Activated CD4-positive, alpha-beta memory T cell treated with anti-CD3 and anti-CD28 coated beads, Interleukin-2, amount 10 ng/mL, durations not matched to agents 7 days and 5 days (primary cell): ENCODE data around the gene NSG1. TPM values are rescaled to one million over a fixed set of nuclear protein-coding genes. Genes with fewer than 3 reads are reported as not detected.

Source experiments
- CTCF ChIA-PET: fragments of 350-600 bp; sonication (Branson Sonifier 250); formaldehyde crosslinking; loops from one replicate; lab custom pipeline; 2021; ENCODE audit warnings: antibody characterized with exemption, inconsistent platforms; lab: Charles Lee
- POLR2A ChIA-PET: fragments of 350-600 bp; sonication (Branson Sonifier 250); formaldehyde crosslinking; loops from one replicate; lab custom pipeline; 2021; ENCODE audit warnings: antibody characterized with exemption; lab: Charles Lee
- DNase-seq: peaks from one replicate; pipeline ENCODE4 v3.0.0-alpha.2; 2020
- H3K27ac Mint-ChIP-seq: one replicate; pipeline ENCODE4 v1.8.0; 2021; ENCODE audit warnings: mild to moderate bottlenecking, mixed read lengths
- H3K27me3 Mint-ChIP-seq: one replicate; pipeline ENCODE4 v1.8.0; 2021; ENCODE audit warnings: mixed read lengths
- H3K36me3 Mint-ChIP-seq: one replicate; pipeline ENCODE4 v1.8.0; 2021; ENCODE audit warnings: low read depth, mixed read lengths
- H3K4me1 Mint-ChIP-seq: one replicate; pipeline ENCODE4 v1.8.0; 2021; ENCODE audit warnings: mixed read lengths
- H3K4me3 Mint-ChIP-seq: one replicate; pipeline ENCODE4 v1.8.0; 2021; ENCODE audit warnings: mild to moderate bottlenecking, mixed read lengths
- H3K9me3 Mint-ChIP-seq: one replicate; pipeline ENCODE4 v1.8.0; 2021; ENCODE audit warnings: mixed read lengths
- total RNA-seq, 2 experiments: library from RNA; stranded (reverse); gene quantifications; one replicate each; pipeline ENCODE4 v1.2.3, GENCODE V29; 2021

The NSG1 gene
- total RNA-seq, 2 experiments from 2014 or later = 7.0 to 7.7 TPM

- ChIA-PET POLR2A (interaction anchor here (1.5 kb wide), 1 partner anchor 108 kb away, joined by 3 read pairs; the partner anchor contains the start of gene TMEM128), CTCF (no interaction called here)
- no peaks in the 10 kb centered on the region for H3K27me3 Mint-ChIP-seq
- no peaks in the 10 kb centered on the region for H3K36me3 Mint-ChIP-seq
- no peak overlapping the region for H3K27ac Mint-ChIP-seq
- no peak overlapping the region for H3K4me3 Mint-ChIP-seq
- DNase-seq = no peak
- H3K9me3 Mint-ChIP-seq = peaks cover 2% of the 10 kb centered on the region
- H3K4me1 Mint-ChIP-seq = no peaks in the 10 kb centered on the region
Measured at GRCh38 chr4:4356106-4357041, 30.5 kb upstream of the NSG1 start.

- no peaks in the 10 kb centered on the region for H3K9me3 Mint-ChIP-seq
- H3K4me3 Mint-ChIP-seq = no peak overlapping the region
- POLR2A ChIA-PET = no interaction called here
- no peak overlapping the region for H3K27ac Mint-ChIP-seq
- no peak for DNase-seq
- no peaks in the 10 kb centered on the region for H3K36me3 Mint-ChIP-seq
- no peaks in the 10 kb centered on the region for H3K27me3 Mint-ChIP-seq
- H3K4me1 Mint-ChIP-seq = no peaks in the 10 kb centered on the region
- CTCF ChIA-PET = no interaction called here
Measured at GRCh38 chr4:4358093-4358854, 28.6 kb upstream of the NSG1 start.

GRCh38 chr4:4361883-4362282 is 25.0 kb upstream of the NSG1 start:
- peaks cover 7% of the 10 kb centered on the region for H3K9me3 Mint-ChIP-seq
- CTCF ChIA-PET = no interaction called here
- H3K27ac Mint-ChIP-seq = no peak overlapping the region

GRCh38 chr4:4362991-4363697 is 23.8 kb upstream of the NSG1 start:
- H3K27me3 Mint-ChIP-seq = no peaks in the 10 kb centered on the region
- no peak overlapping the region for H3K4me3 Mint-ChIP-seq
- H3K36me3 Mint-ChIP-seq = peaks cover 3% of the 10 kb centered on the region
- ChIA-PET POLR2A (no interaction called here), CTCF (no interaction called here)
- H3K27ac Mint-ChIP-seq = no peak overlapping the region
- DNase-seq = no peak
- H3K9me3 Mint-ChIP-seq = peaks cover 9% of the 10 kb centered on the region
- H3K4me1 Mint-ChIP-seq = no peaks in the 10 kb centered on the region

More at GRCh38 chr4:4361883-4362282, 25.0 kb upstream of the NSG1 start:
- H3K27me3 Mint-ChIP-seq = no peaks in the 10 kb centered on the region
- no peaks in the 10 kb centered on the region for H3K4me1 Mint-ChIP-seq
- H3K36me3 Mint-ChIP-seq = peaks cover 3% of the 10 kb centered on the region
- POLR2A ChIA-PET = no interaction called here
- no peak for DNase-seq
- no peak overlapping the region for H3K4me3 Mint-ChIP-seq

GRCh38 chr4:4364061-4364460 is 22.8 kb upstream of the NSG1 start:
- H3K27me3 Mint-ChIP-seq = no peaks in the 10 kb centered on the region
- ChIA-PET POLR2A (no interaction called here), CTCF (no interaction called here)
- H3K27ac Mint-ChIP-seq = no peak overlapping the region
- peaks cover 9% of the 10 kb centered on the region for H3K9me3 Mint-ChIP-seq
- DNase-seq = no peak
- peaks cover 3% of the 10 kb centered on the region for H3K36me3 Mint-ChIP-seq
- H3K4me3 Mint-ChIP-seq = no peak overlapping the region
- no peaks in the 10 kb centered on the region for H3K4me1 Mint-ChIP-seq

- Mint-ChIP-seq H3K4me3 (no peak overlapping the region), H3K27ac (no peak overlapping the region), H3K9me3 (peaks cover 9% of the 10 kb centered on the region), H3K27me3 (no peaks in the 10 kb centered on the region), H3K4me1 (no peaks in the 10 kb centered on the region), H3K36me3 (peaks cover 3% of the 10 kb centered on the region)
- ChIA-PET CTCF (no interaction called here), POLR2A (no interaction called here)
- DNase-seq = no peak
Measured at GRCh38 chr4:4364486-4365208, 22.3 kb upstream of the NSG1 start.

GRCh38 chr4:4368809-4369580 is 17.9 kb upstream of the NSG1 start:
- peaks cover 3% of the 10 kb centered on the region for H3K36me3 Mint-ChIP-seq
- no peak overlapping the region for H3K27ac Mint-ChIP-seq
- no peaks in the 10 kb centered on the region for H3K4me1 Mint-ChIP-seq
- ChIA-PET POLR2A (no interaction called here), CTCF (no interaction called here)
- H3K4me3 Mint-ChIP-seq = no peak overlapping the region
- H3K27me3 Mint-ChIP-seq = no peaks in the 10 kb centered on the region
- peaks cover 9% of the 10 kb centered on the region for H3K9me3 Mint-ChIP-seq
- DNase-seq = no peak

GRCh38 chr4:4374388-4375098 is 12.4 kb upstream of the NSG1 start:
- H3K27ac Mint-ChIP-seq = no peak overlapping the region
- ChIA-PET POLR2A (no interaction called here), CTCF (no interaction called here)
- no peaks in the 10 kb centered on the region for H3K4me1 Mint-ChIP-seq
- H3K27me3 Mint-ChIP-seq = no peaks in the 10 kb centered on the region
- H3K4me3 Mint-ChIP-seq = no peak overlapping the region
- H3K9me3 Mint-ChIP-seq = peaks cover 3% of the 10 kb centered on the region
- DNase-seq = no peak
- no peaks in the 10 kb centered on the region for H3K36me3 Mint-ChIP-seq

GRCh38 chr4:4376074-4376473 is 10.8 kb upstream of the NSG1 start:
- H3K4me1 Mint-ChIP-seq = no peaks in the 10 kb centered on the region
- ChIA-PET CTCF (no interaction called here), POLR2A (no interaction called here)
- H3K9me3 Mint-ChIP-seq = peaks cover 3% of the 10 kb centered on the region
- peaks cover 2% of the 10 kb centered on the region for H3K27me3 Mint-ChIP-seq
- H3K27ac Mint-ChIP-seq = no peak overlapping the region
- H3K4me3 Mint-ChIP-seq = no peak overlapping the region
- H3K36me3 Mint-ChIP-seq = no peaks in the 10 kb centered on the region
- no peak for DNase-seq

- Mint-ChIP-seq H3K27me3 (peaks cover 2% of the 10 kb centered on the region), H3K27ac (no peak overlapping the region), H3K36me3 (no peaks in the 10 kb centered on the region), H3K9me3 (peaks cover 3% of the 10 kb centered on the region), H3K4me3 (no peak overlapping the region), H3K4me1 (no peaks in the 10 kb centered on the region)
- DNase-seq = no peak
- ChIA-PET CTCF (no interaction called here), POLR2A (no interaction called here)
Measured at GRCh38 chr4:4377191-4377590, 9.7 kb upstream of the NSG1 start.

- ChIA-PET CTCF (no interaction called here), POLR2A (no interaction called here)
- Mint-ChIP-seq H3K27me3 (peaks cover 4% of the 10 kb centered on the region), H3K4me3 (no peak overlapping the region), H3K9me3 (peaks cover 3% of the 10 kb centered on the region), H3K27ac (no peak overlapping the region), H3K4me1 (no peaks in the 10 kb centered on the region), H3K36me3 (no peaks in the 10 kb centered on the region)
- no peak for DNase-seq
Measured at GRCh38 chr4:4377732-4378460, 9.0 kb upstream of the NSG1 start.
